ENCODE results near the gene SPTAN1. TPM values are rescaled to one million over a fixed set of nuclear protein-coding genes. Genes with fewer than 3 reads are reported as not detected.

Gene SPTAN1
- total and polyA plus RNA-seq, 2 donors: 109 to 136 TPM

GRCh38 chr9:128610897-128611296 is 58.5 kb downstream of the SPTAN1 start:
- H3K36me3 ChIP-seq (ENCODE audit: control insufficient read depth in 2 of 2, insufficient read depth in 2 of 2, low read length in 1 of 2): peaks cover 68 to 98% of the 10 kb centered on the region in 2 donors

GRCh38 chr9:128611600-128612394 is 59.4 kb downstream of the SPTAN1 start:
- Histone ChIP-seq H3K4me3 (ENCODE audit: low read length in 2 of 2) (no peak overlapping the region), H3K27me3 (ENCODE audit: control insufficient read depth in 2 of 2, insufficient read depth in 1 of 2, low read length in 1 of 2) (no peaks in the 10 kb centered on the region), H3K36me3 (ENCODE audit: control insufficient read depth in 2 of 2, insufficient read depth in 2 of 2, low read length in 1 of 2) (peaks cover 76 to 99% of the 10 kb centered on the region in 2 donors), H3K27ac (ENCODE audit: low read depth in 1 of 2, low read length in 1 of 2) (no peak overlapping the region), H3K9me3 (ENCODE audit: control insufficient read depth in 2 of 2, insufficient read depth in 1 of 2, low read length in 1 of 2) (no peaks in the 10 kb centered on the region), H3K4me1 (ENCODE audit: control insufficient read depth in 2 of 2, insufficient read depth in 2 of 2, low read length in 2 of 2) (peaks cover 0 to 4% of the 10 kb centered on the region in 2 donors)
- 98% methylated on average over 12 of the region's 12 CpGs for WGBS
- no peak for DNase-seq (ENCODE audit: low read depth in 6 of 9, low spot score in 9 of 9)

More at GRCh38 chr9:128610897-128611296, 58.5 kb downstream of the SPTAN1 start:
- Histone ChIP-seq H3K4me1 (ENCODE audit: control insufficient read depth in 2 of 2, insufficient read depth in 2 of 2, low read length in 2 of 2) (peaks cover 0 to 4% of the 10 kb centered on the region in 2 donors), H3K27ac (ENCODE audit: low read depth in 1 of 2, low read length in 1 of 2) (no peak overlapping the region), H3K27me3 (ENCODE audit: control insufficient read depth in 2 of 2, insufficient read depth in 1 of 2, low read length in 1 of 2) (no peaks in the 10 kb centered on the region), H3K4me3 (ENCODE audit: low read length in 2 of 2) (no peak overlapping the region), H3K9me3 (ENCODE audit: control insufficient read depth in 2 of 2, insufficient read depth in 1 of 2, low read length in 1 of 2) (no peaks in the 10 kb centered on the region)
- DNase-seq (ENCODE audit: low read depth in 6 of 9, low spot score in 9 of 9): no peak
- 100% methylated on average over 3 of the region's 3 CpGs for WGBS

DNA sequence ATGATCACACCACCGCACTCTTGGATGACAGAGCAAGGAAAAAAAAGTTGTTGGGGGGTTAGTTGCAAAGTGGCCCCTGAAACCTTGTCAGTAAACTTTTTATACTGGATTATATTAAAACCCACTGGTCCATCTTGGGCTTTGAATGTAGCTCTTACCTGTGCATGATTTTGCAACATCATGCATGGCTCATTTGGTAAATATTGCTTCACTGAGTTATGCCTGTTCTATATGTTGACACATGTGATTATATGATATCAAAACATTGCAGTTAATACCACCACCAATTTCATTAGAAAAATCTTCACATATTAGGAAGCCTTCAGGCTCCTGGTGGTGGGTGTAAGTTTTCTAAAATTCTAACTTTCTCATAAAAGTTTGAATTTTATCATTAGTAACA is 62.3 kb downstream of the SPTAN1 start:
- 100% methylated on average over 1 of the region's 1 CpG for WGBS
- Histone ChIP-seq H3K9me3 (ENCODE audit: control insufficient read depth in 2 of 2, insufficient read depth in 1 of 2, low read length in 1 of 2) (no peaks in the 10 kb centered on the region), H3K27ac (ENCODE audit: low read depth in 1 of 2, low read length in 1 of 2) (no peak overlapping the region), H3K27me3 (ENCODE audit: control insufficient read depth in 2 of 2, insufficient read depth in 1 of 2, low read length in 1 of 2) (no peaks in the 10 kb centered on the region), H3K4me3 (ENCODE audit: low read length in 2 of 2) (no peak overlapping the region), H3K36me3 (ENCODE audit: control insufficient read depth in 2 of 2, insufficient read depth in 2 of 2, low read length in 1 of 2) (peaks cover 83 to 98% of the 10 kb centered on the region in 2 donors), H3K4me1 (ENCODE audit: control insufficient read depth in 2 of 2, insufficient read depth in 2 of 2, low read length in 2 of 2) (no peaks in the 10 kb centered on the region)
- DNase-seq (ENCODE audit: low read depth in 6 of 9, low spot score in 9 of 9): no peak

GRCh38 chr9:128615571-128615970 is 63.2 kb downstream of the SPTAN1 start:
- DNase-seq (ENCODE audit: low read depth in 6 of 9, low spot score in 9 of 9): no peak
- WGBS: 99% methylated on average over 12 of the region's 12 CpGs
- H3K27me3 ChIP-seq (ENCODE audit: control insufficient read depth in 2 of 2, insufficient read depth in 1 of 2, low read length in 1 of 2): no peaks in the 10 kb centered on the region

DNA sequence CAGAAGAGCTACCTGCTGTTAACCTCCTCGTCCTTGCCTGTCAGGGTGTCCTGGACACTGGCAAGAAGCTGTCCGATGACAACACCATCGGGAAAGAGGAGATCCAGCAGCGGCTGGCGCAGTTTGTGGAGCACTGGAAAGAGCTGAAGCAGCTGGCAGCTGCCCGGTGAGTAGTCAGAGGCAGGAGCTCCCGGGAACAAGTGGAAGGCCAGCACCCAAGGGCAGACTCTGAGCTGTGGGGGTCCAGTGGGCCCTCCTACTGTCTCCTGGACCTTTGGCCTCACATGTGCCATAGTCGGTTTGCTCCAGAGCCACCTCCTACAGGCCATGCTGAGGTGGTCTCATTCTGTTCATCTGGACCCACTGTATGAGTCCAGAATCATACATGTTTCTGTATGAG is 65.6 kb downstream of the SPTAN1 start:
- no peak for DNase-seq (ENCODE audit: low read depth in 6 of 9, low spot score in 9 of 9)
- Histone ChIP-seq H3K9me3 (ENCODE audit: control insufficient read depth in 2 of 2, insufficient read depth in 1 of 2, low read length in 1 of 2) (no peaks in the 10 kb centered on the region), H3K27me3 (ENCODE audit: control insufficient read depth in 2 of 2, insufficient read depth in 1 of 2, low read length in 1 of 2) (no peaks in the 10 kb centered on the region), H3K4me3 (ENCODE audit: low read length in 2 of 2) (no peak overlapping the region), H3K4me1 (ENCODE audit: control insufficient read depth in 2 of 2, insufficient read depth in 2 of 2, low read length in 2 of 2) (no peaks in the 10 kb centered on the region), H3K36me3 (ENCODE audit: control insufficient read depth in 2 of 2, insufficient read depth in 2 of 2, low read length in 1 of 2) (peaks cover 91% of the 10 kb centered on the region in 2 donors), H3K27ac (ENCODE audit: low read depth in 1 of 2, low read length in 1 of 2) (no peak overlapping the region)
- 97% methylated on average over 8 of the region's 8 CpGs for WGBS

More at GRCh38 chr9:128615571-128615970, 63.2 kb downstream of the SPTAN1 start:
- Histone ChIP-seq H3K9me3 (ENCODE audit: control insufficient read depth in 2 of 2, insufficient read depth in 1 of 2, low read length in 1 of 2) (no peaks in the 10 kb centered on the region), H3K4me1 (ENCODE audit: control insufficient read depth in 2 of 2, insufficient read depth in 2 of 2, low read length in 2 of 2) (no peaks in the 10 kb centered on the region), H3K27ac (ENCODE audit: low read depth in 1 of 2, low read length in 1 of 2) (no peak overlapping the region), H3K36me3 (ENCODE audit: control insufficient read depth in 2 of 2, insufficient read depth in 2 of 2, low read length in 1 of 2) (peaks cover 88 to 97% of the 10 kb centered on the region in 2 donors), H3K4me3 (ENCODE audit: low read length in 2 of 2) (no peak overlapping the region)

DNA sequence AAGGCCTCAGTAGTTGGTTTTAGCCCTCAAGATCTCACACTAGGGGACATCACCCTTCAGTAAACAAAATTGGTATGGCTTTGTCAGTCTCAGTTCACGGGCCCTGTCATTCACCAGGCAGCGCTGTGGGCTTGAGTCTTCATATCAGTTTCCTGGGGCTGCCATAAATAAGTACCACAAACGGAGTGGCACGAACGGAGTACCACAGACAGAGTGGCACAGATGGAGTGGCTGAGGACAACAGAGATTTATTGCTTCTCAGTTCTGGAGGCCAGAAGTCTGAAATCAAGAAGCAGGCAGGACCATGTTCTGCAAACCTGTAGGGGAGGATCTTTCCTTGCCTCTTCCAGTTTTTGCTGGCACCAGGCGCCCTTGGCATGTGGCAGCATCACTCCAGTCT is 66.7 kb downstream of the SPTAN1 start:
- no peak for DNase-seq (ENCODE audit: low read depth in 6 of 9, low spot score in 9 of 9)
- 97% methylated on average over 6 of the region's 6 CpGs for WGBS
- no peaks in the 10 kb centered on the region for H3K4me1 ChIP-seq (ENCODE audit: control insufficient read depth in 2 of 2, insufficient read depth in 2 of 2, low read length in 2 of 2)
- H3K27me3 ChIP-seq (ENCODE audit: control insufficient read depth in 2 of 2, insufficient read depth in 1 of 2, low read length in 1 of 2): no peaks in the 10 kb centered on the region
- no peak overlapping the region for H3K4me3 ChIP-seq (ENCODE audit: low read length in 2 of 2)
- H3K36me3 ChIP-seq (ENCODE audit: control insufficient read depth in 2 of 2, insufficient read depth in 2 of 2, low read length in 1 of 2): peaks cover 83 to 90% of the 10 kb centered on the region in 2 donors
- no peaks in the 10 kb centered on the region for H3K9me3 ChIP-seq (ENCODE audit: control insufficient read depth in 2 of 2, insufficient read depth in 1 of 2, low read length in 1 of 2)
- H3K27ac ChIP-seq (ENCODE audit: low read depth in 1 of 2, low read length in 1 of 2): no peak overlapping the region

DNA sequence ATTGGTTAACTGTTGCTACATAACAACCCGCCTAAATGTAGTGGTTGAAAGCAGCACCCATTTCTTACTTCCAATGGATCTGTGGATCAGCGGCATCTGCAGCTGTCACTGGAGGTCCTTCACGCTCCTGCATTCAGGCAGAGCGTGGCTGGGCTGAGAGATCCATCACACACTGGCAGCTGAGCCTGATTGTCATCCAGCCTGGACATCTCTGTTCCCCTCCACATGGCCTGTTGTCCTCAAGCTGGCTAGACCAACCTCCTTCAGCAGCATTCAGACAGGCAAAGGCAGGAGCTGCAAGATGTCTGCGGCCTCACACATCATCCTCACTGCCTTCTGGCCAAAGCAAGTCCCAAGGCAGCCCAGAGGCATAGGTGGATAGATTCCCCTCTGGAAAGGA is 67.4 kb downstream of the SPTAN1 start:
- WGBS: 98% methylated on average over 5 of the region's 5 CpGs
- peaks cover 83 to 90% of the 10 kb centered on the region in 2 donors for H3K36me3 ChIP-seq (ENCODE audit: control insufficient read depth in 2 of 2, insufficient read depth in 2 of 2, low read length in 1 of 2)
- H3K27ac ChIP-seq (ENCODE audit: low read depth in 1 of 2, low read length in 1 of 2): no peak overlapping the region
- no peak overlapping the region for H3K4me3 ChIP-seq (ENCODE audit: low read length in 2 of 2)
- H3K9me3 ChIP-seq (ENCODE audit: control insufficient read depth in 2 of 2, insufficient read depth in 1 of 2, low read length in 1 of 2): no peaks in the 10 kb centered on the region
- no peaks in the 10 kb centered on the region for H3K27me3 ChIP-seq (ENCODE audit: control insufficient read depth in 2 of 2, insufficient read depth in 1 of 2, low read length in 1 of 2)
- DNase-seq (ENCODE audit: low read depth in 6 of 9, low spot score in 9 of 9): no peak
- no peaks in the 10 kb centered on the region for H3K4me1 ChIP-seq (ENCODE audit: control insufficient read depth in 2 of 2, insufficient read depth in 2 of 2, low read length in 2 of 2)

DNA sequence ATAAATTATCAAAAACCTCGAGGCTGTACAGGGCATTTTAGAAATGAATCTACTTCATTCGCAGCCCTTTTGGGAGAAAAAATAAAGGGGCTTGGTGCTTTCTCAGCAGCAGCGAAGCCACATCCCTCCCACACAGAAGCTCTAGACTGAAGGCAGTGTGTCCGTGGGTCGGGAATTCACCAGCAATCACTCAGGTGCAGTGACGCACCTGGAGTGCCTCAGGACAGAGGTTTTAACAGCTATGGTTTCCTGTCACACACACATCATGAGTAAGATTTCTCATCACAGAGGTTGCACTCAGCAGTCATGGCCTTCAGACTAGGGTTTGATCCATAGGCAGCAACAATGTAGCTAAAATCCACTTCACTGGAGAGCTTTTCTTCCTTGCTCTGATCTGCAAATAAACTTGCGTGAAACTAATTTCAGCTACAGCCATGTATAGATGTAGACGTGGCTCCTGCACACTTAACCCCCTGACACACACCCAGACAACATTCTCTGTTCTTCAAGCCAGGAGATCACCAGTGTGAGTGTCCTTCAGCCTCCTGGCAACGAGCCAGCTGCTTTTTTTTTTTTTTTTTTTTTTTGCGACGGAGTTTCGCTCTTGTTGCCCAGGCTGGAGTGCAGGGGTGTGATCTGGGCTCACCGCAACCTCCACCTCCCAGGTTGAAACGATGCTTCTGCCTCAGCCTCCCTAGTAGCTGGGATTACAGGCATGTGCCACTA is 69.5 kb downstream of the SPTAN1 start:
- no peaks in the 10 kb centered on the region for H3K27me3 ChIP-seq (ENCODE audit: control insufficient read depth in 2 of 2, insufficient read depth in 1 of 2, low read length in 1 of 2)
- H3K4me1 ChIP-seq (ENCODE audit: control insufficient read depth in 2 of 2, insufficient read depth in 2 of 2, low read length in 2 of 2): no peaks in the 10 kb centered on the region
- H3K36me3 ChIP-seq (ENCODE audit: control insufficient read depth in 2 of 2, insufficient read depth in 2 of 2, low read length in 1 of 2): peaks cover 85 to 90% of the 10 kb centered on the region in 2 donors
- WGBS: 87% methylated on average over 14 of the region's 14 CpGs
- H3K27ac ChIP-seq (ENCODE audit: low read depth in 1 of 2, low read length in 1 of 2): no peak overlapping the region
- no peak overlapping the region for H3K4me3 ChIP-seq (ENCODE audit: low read length in 2 of 2)
- H3K9me3 ChIP-seq (ENCODE audit: control insufficient read depth in 2 of 2, insufficient read depth in 1 of 2, low read length in 1 of 2): no peaks in the 10 kb centered on the region
- no peak for DNase-seq (ENCODE audit: low read depth in 6 of 9, low spot score in 9 of 9)

DNA sequence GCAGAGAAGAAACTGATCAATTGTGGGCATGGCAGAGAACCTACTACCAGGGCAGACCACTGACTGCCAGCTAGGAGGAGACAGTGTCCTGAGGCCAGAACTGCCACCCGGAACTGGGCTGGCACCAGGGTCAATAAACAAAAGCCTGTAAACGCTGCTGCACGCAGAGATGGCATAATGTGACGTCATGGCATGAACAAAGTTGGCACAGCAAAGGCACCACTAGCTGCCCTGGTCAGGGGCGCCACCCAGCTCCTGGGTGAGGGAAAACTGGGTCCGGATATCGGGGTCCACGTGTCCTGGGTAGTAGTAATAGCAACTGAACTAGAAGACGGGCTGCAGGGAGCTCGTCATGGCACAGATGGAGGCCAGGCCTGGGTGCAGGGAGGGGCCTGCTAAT is 72.2 kb downstream of the SPTAN1 start:
- H3K9me3 ChIP-seq (ENCODE audit: control insufficient read depth in 2 of 2, insufficient read depth in 1 of 2, low read length in 1 of 2): no peaks in the 10 kb centered on the region
- H3K4me1 ChIP-seq (ENCODE audit: control insufficient read depth in 2 of 2, insufficient read depth in 2 of 2, low read length in 2 of 2): no peaks in the 10 kb centered on the region
- WGBS: 96% methylated on average over 10 of the region's 10 CpGs
- no peaks in the 10 kb centered on the region for H3K27me3 ChIP-seq (ENCODE audit: control insufficient read depth in 2 of 2, insufficient read depth in 1 of 2, low read length in 1 of 2)
- H3K36me3 ChIP-seq (ENCODE audit: control insufficient read depth in 2 of 2, insufficient read depth in 2 of 2, low read length in 1 of 2): peaks cover 86 to 91% of the 10 kb centered on the region in 2 donors
- no peak for DNase-seq (ENCODE audit: low read depth in 6 of 9, low spot score in 9 of 9)
- no peak overlapping the region for H3K4me3 ChIP-seq (ENCODE audit: low read length in 2 of 2)
- no peak overlapping the region for H3K27ac ChIP-seq (ENCODE audit: low read depth in 1 of 2, low read length in 1 of 2)
